GM19099 (cell line): ENCODE results near the gene OR4B1.

Experiments
- POLR2A ChIP-seq: IDR thresholded peaks from 3 replicates; pipeline ENCODE4 v1.6.1; 2011; ENCODE audit warnings: low read depth; ENCODE audit not compliant: insufficient read length; ENCODE audit errors: extremely low read depth

OR4B1 gene

GRCh38 chr11:48237727-48238126, 21.1 kb downstream of the OR4B1 start:
- no peak for TF ChIP-seq POLR2A

- no peak for TF ChIP-seq POLR2A
These were observed 25.9 kb downstream of the OR4B1 start for GRCh38 chr11:48242501-48242900.

GRCh38 chr11:48244804-48245203, 28.2 kb downstream of the OR4B1 start, which contains the start of gene OR4X2:
Gene OR4X2 (plus strand): TSS chr11:48245104. CDS start chr11:48245104, 0 bp downstream.
- TF ChIP-seq POLR2A = no peak

DNA sequence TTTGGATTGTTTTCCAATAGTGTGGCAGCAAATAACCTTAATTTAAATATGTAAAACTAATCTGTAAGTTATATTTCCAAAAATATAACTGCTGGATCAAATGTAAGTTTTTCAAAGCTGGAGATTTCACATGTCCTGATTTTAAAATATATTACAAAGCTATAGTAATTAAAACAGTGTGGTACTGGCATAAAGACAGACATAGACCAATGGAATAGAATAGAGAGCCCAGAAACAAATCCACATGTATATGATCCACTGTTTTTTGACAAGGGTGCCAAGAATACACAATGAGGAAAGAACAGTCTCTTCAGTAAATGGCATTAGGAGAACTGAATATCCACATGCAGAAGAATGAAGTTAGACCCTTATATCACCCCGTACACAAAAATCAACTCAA, 32.3 kb downstream of the OR4B1 start:
- TF ChIP-seq POLR2A = no peak

- TF ChIP-seq POLR2A = no peak
These were observed 45.0 kb downstream of the OR4B1 start for GRCh38 chr11:48261600-48261999.

DNA sequence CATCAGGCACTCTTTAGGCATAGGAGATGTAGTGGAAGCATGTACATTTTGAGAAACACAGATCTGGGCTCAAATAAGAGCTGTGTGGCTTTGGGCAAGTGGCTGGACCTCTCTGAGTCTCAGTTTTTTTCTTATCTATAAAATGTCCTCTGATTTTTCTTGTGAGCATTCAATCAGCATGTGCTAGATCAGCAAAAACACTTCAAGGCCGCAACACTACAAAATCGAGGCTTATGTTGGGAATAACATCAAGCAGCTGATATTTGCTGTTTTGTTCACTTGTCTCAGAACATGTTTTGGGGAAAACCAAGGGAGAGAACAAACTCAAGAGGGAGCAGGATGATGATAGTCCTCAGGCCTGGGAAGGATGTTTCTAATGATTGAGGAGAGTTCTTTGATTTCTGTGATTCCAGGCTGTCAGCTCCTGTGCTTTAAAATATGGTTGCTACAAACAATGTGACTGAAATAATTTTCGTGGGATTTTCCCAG, 46.9 kb downstream of the OR4B1 start, which contains the start of gene OR4X1:
TSS of gene OR4X1 (plus strand) at position 439 of the 489 bp plus-strand sequence. CDS start at position 439, 0 bp downstream.
- no peak for TF ChIP-seq POLR2A
